Activated CD8-positive, alpha-beta memory T cell treated with anti-CD3 and anti-CD28 coated beads for 4 hours (primary cell): ENCODE results near the gene CCDC144A.
"Not testable (repeated sequence)": the region's sequence is repeated elsewhere in the genome, so short reads cannot be mapped to it uniquely, and the experiment has no call there.

ENCODE experiments used
- DNase-seq, 2 donors: peaks; one replicate each; pipeline ENCODE4 v3.0.0-alpha.2; 2020; ENCODE audit warnings: low read depth in 2 of 2

The CCDC144A gene

DNA sequence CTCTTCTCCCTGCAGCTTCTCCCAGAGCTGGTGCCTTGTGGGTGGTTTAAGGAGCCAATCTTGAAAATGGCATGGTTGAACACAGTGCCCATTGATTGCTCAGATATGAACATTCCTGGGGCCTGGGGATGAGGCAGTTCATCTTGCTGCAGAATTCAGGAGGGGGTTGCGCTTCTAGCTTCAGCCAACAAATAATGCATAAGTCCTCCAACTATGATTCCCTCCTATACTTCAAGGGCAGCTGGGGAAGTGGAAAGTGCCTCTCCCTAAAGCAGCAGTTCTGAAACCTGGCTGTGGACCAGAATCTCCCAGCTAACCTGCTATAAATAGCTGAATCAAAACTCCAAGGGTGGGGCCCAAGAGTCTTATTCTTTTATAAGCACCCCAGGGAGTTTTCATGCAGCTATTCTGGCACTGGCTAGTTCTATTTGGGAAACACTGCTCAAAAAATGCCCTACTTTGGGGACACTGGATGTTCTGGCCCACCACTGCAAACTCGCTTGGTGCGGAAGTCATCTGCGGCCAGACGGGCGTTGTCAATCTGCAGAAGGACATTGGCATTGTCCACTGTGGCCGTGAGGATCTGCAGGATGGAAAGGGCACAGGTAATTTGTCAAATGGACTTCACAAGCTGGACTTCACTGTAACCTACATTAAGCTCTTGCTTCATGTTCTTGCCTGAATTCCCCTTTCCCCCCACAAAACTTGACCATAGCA is 130.3 kb downstream of the CCDC144A start:
- DNase-seq, result no peak

GRCh38 chr17:16820979-16821543 is 131.0 kb downstream of the CCDC144A start:
- DNase-seq, result no peak

DNA sequence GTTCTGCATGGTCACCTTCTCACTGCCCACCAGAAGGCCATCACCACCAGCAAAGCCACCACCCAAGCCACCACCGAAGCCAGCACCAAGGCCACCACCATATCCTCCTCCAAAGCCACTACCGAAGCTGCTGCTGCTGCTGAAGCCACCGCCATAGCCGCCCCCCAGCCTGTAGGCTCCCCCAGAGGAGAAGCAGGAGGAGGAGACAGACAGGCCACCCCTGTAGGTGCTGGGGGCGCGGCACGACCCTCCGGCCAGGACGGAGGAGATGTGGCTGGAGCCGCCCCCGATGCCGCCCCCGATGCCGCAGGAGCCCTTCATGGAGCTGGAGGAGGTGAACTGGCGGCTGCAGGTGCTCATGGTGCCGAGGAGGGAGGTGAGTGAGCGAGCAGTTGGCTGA is 132.1 kb downstream of the CCDC144A start:
- DNase-seq, result not testable (repeated sequence)

- not testable (repeated sequence) for DNase-seq
These were observed 133.8 kb downstream of the CCDC144A start for GRCh38 chr17:16823768-16824406.
